HepG2 (cell line): ENCODE data around the gene PYCARD. TPM values are rescaled to one million over a fixed set of nuclear protein-coding genes. Genes with fewer than 3 reads are reported as not detected.

Experiments used
- ATAC-seq: fragments of 200-7000 bp; cut with Tn5 transposase; 3 replicates; pipeline ENCODE4 v1.9.1; 2020; ENCODE audit warnings: mild to moderate bottlenecking, moderate library complexity
- BruUV-seq: library from RNA; stranded (reverse); fragments of 400-500 nt; replicated peaks from 2 replicates; lab custom pipeline; 2021; lab: Mats Ljungman, UMichigan
- CTCF ChIA-PET: fragments of 300-600 bp; formaldehyde crosslinking; extraction: SDS; loops from one replicate; lab custom pipeline; 2021; ENCODE audit warnings: low total read pairs, inconsistent platforms, low intra/inter-chr PET ratio; lab: Yijun Ruan, JAX
- POLR2A ChIA-PET: fragments of 350-600 bp; sonication (Branson Sonifier 250); formaldehyde crosslinking; loops from one replicate; lab custom pipeline; 2020; ENCODE audit warnings: antibody characterized with exemption, inconsistent platforms; lab: Yijun Ruan, JAX
- DNase-seq: peaks from one replicate; pipeline ENCODE4 v3.0.0-alpha.2; 2015; ENCODE audit warnings: low spot score
- FAIRE-seq: peaks from 3 replicates; lab custom pipeline; 2011; peaks lifted over from hg19 to GRCh38; lab: Jason Lieb, UNC
- H2AFZ ChIP-seq: one replicate; pipeline ENCODE4 v1.6.1; 2011; ENCODE audit warnings: low read length, inconsistent platforms
- H3K27ac ChIP-seq: fragments of 300-600 bp; 3 replicates; pipeline ENCODE4 v1.8.0; 2011; ENCODE audit warnings: mixed run types, mild to moderate bottlenecking, mixed read lengths, low read length, inconsistent platforms; ENCODE audit not compliant: insufficient read depth; ENCODE audit errors: extremely low read length
- H3K27me3 ChIP-seq, 2 experiments: fragments of 200-600 bp in 1 of 2; 2 replicates in 1 of 2; 3 replicates in 1 of 2; pipeline versions ENCODE4 v1.6.0 to v1.8.0; 2011; ENCODE audit warnings: low read length in 2 of 2, mild to moderate bottlenecking in 2 of 2, moderate library complexity in 2 of 2, inconsistent platforms in 1 of 2; ENCODE audit not compliant: insufficient read depth in 2 of 2, control insufficient read depth in 1 of 2
- H3K36me3 ChIP-seq, 2 experiments: fragments of 200-600 bp in 1 of 2; replicated peaks in 1 of 2; 2 replicates in 1 of 2; 3 replicates in 1 of 2; pipeline versions ENCODE4 v1.5.1 to v1.8.0; 2011; ENCODE audit warnings: low read length in 2 of 2, inconsistent platforms in 1 of 2; ENCODE audit not compliant: insufficient read depth in 2 of 2, control insufficient read depth in 1 of 2
- H3K4me1 ChIP-seq: 2 replicates; pipeline ENCODE4 v1.5.1; 2012; ENCODE audit warnings: low read length, inconsistent platforms; ENCODE audit not compliant: insufficient read depth
- H3K4me2 ChIP-seq: 2 replicates; pipeline ENCODE4 v1.6.0; 2011; ENCODE audit warnings: low read depth, low read length, inconsistent platforms
- H3K4me3 ChIP-seq, 3 experiments: fragments of 200-600 bp in 1 of 3; sonication (generic), shearing (Covaris generic) in 1 of 3; replicated peaks in 1 of 3; 2 replicates each; pipeline ENCODE4 v1.5.1; 2011 to 2016; ENCODE audit warnings: low read length in 3 of 3, inconsistent platforms in 2 of 3, low read depth in 2 of 3, mild to moderate bottlenecking in 2 of 3, control low read depth in 1 of 3, mixed read lengths in 1 of 3; ENCODE audit not compliant: insufficient read depth in 1 of 3
- H3K79me2 ChIP-seq: one replicate; pipeline ENCODE4 v1.6.1; 2011; ENCODE audit warnings: low read length, inconsistent platforms; ENCODE audit not compliant: insufficient read depth
- H3K9ac ChIP-seq: 2 replicates; pipeline ENCODE4 v1.6.0; 2011; ENCODE audit warnings: mild to moderate bottlenecking, low read depth, low read length, inconsistent platforms; ENCODE audit not compliant: insufficient read depth
- H3K9me3 ChIP-seq: 2 replicates; pipeline ENCODE4 v1.5.1; 2012; ENCODE audit warnings: mild to moderate bottlenecking, low read length
- H4K20me1 ChIP-seq: 2 replicates; pipeline ENCODE4 v1.6.0; 2011; ENCODE audit warnings: inconsistent platforms, mild to moderate bottlenecking, low read length, moderate library complexity; ENCODE audit not compliant: insufficient read depth
- AKAP8 ChIP-seq: sonication (generic); formaldehyde crosslinking; IDR thresholded peaks from 2 replicates; pipeline ENCODE4 v1.5.1; 2020; ENCODE audit warnings: mild to moderate bottlenecking, missing genetic modification reagents
- CBX2 ChIP-seq, 2 experiments: fragments of 200-600 bp in 1 of 2; sonication (generic); formaldehyde crosslinking in 1 of 2; IDR thresholded peaks; 2 replicates each; pipeline versions ENCODE4 v1.7.0 to v1.8.1; 2018 to 2022; ENCODE audit warnings: low read depth in 2 of 2, low read length in 1 of 2, mild to moderate bottlenecking in 1 of 2, missing genetic modification reagents in 1 of 2
- CHD2 ChIP-seq: IDR thresholded peaks from 2 replicates; pipeline ENCODE4 v1.6.1; 2011; ENCODE audit warnings: low read depth, low read length, improper control_type of control experiment
- DNMT1 ChIP-seq: sonication (generic); formaldehyde crosslinking; IDR thresholded peaks from 2 replicates; pipeline ENCODE4 v1.5.1; 2020; ENCODE audit warnings: mild to moderate bottlenecking, missing genetic modification reagents
- FOXC1 ChIP-seq: sonication (generic); formaldehyde crosslinking; IDR thresholded peaks from 2 replicates; pipeline ENCODE4 v1.8.0; 2022; ENCODE audit warnings: mild to moderate bottlenecking, missing genetic modification reagents, borderline replicate concordance
- GATAD1 ChIP-seq: IDR thresholded peaks from 2 replicates; pipeline ENCODE4 v1.6.1; 2016; ENCODE audit warnings: missing genetic modification reagents, missing compliant biosample characterization
- HDAC1 ChIP-seq: sonication (generic); formaldehyde crosslinking; IDR thresholded peaks from 2 replicates; pipeline ENCODE4 v1.5.1; 2020; ENCODE audit warnings: mild to moderate bottlenecking, missing genetic modification reagents
- HNRNPH1 ChIP-seq: fragments of 200-400 bp; formaldehyde crosslinking; optimal IDR thresholded peaks from 2 replicates; pipeline ENCODE3; 2017; ENCODE audit warnings: mild to moderate bottlenecking, low read depth, low read length
- KDM5B ChIP-seq: sonication (generic); formaldehyde crosslinking; IDR thresholded peaks from 2 replicates; pipeline ENCODE4 v1.4.0; 2020; ENCODE audit warnings: missing genetic modification reagents, mild to moderate bottlenecking, borderline replicate concordance
- KMT2B ChIP-seq: IDR thresholded peaks from 2 replicates; pipeline ENCODE4 v1.6.1; 2016; ENCODE audit warnings: missing genetic modification reagents, missing compliant biosample characterization
- RFXAP ChIP-seq: sonication (generic); formaldehyde crosslinking; IDR thresholded peaks from 2 replicates; pipeline ENCODE4 v1.4.0; 2020; ENCODE audit warnings: missing genetic modification reagents, borderline replicate concordance
- SMAD1 ChIP-seq: sonication (generic); formaldehyde crosslinking; IDR thresholded peaks from 2 replicates; pipeline ENCODE4 v1.4.0; 2020; ENCODE audit warnings: missing genetic modification reagents, low read depth, mild to moderate bottlenecking, borderline replicate concordance
- STAG1 ChIP-seq: sonication (generic); formaldehyde crosslinking; IDR thresholded peaks from 2 replicates; pipeline ENCODE4 v1.4.0; 2020; ENCODE audit warnings: missing genetic modification reagents
- TOPORS ChIP-seq: sonication (generic); formaldehyde crosslinking; IDR thresholded peaks from 2 replicates; pipeline ENCODE4 v1.8.0; 2023; ENCODE audit warnings: mild to moderate bottlenecking, missing genetic modification reagents
- ZFX ChIP-seq: sonication (generic); formaldehyde crosslinking; IDR thresholded peaks from 2 replicates; pipeline ENCODE4 v1.4.0; 2020; ENCODE audit warnings: mild to moderate bottlenecking, low read depth, missing genetic modification reagents, moderate library complexity
- ZNF646 ChIP-seq: sonication (generic); formaldehyde crosslinking; IDR thresholded peaks from 2 replicates; pipeline ENCODE4 v1.9.0; 2021; ENCODE audit warnings: mild to moderate bottlenecking, missing genetic modification reagents
- ZNF891 ChIP-seq: sonication (generic); formaldehyde crosslinking; IDR thresholded peaks from 2 replicates; pipeline ENCODE4 v1.5.0; 2020; ENCODE audit warnings: mild to moderate bottlenecking, missing genetic modification reagents
- WGBS: methylation state at CpG from one replicate; pipeline ENCODE4 v1.1.6; 2017; ENCODE audit warnings: low lambda C conversion rate; 5-methylcytosine and 5-hydroxymethylcytosine counted together
- in situ Hi-C: cut with HindIII; loops from 2 replicates; pipeline ENCODE4 v1.10.0; 2017; ENCODE audit warnings: low pct_unique_long_range_greater_than_20kb; ENCODE audit not compliant: extremely low pct_ligation_motif_present
- intact Hi-C: fragments of 100-400 bp; cut with micrococcal nuclease; formaldehyde crosslinking; loops from one replicate; pipeline ENCODE4 v1.10.0; 2022; ENCODE audit not compliant: unreplicated experiment
- polyA plus RNA-seq, 8 experiments: library from polyadenylated mRNA; depleted of rRNA in 3 of 8; stranded (reverse) in 7 of 8; unstranded in 1 of 8; fragments of >200 nt; fragmentation: Illumina TruSeq in 4 of 8; extraction: Trizol in 4 of 8; gene quantifications; 2 replicates each; pipeline versions ENCODE4 v1.2.1 to v1.2.3, GENCODE V29; 2011 to 2016; ENCODE audit warnings: low read depth in 4 of 8, missing spikeins in 1 of 8, mixed read lengths in 1 of 8; ENCODE audit not compliant: insufficient read depth in 1 of 8
- total RNA-seq, 5 experiments: library from RNA; depleted of rRNA; stranded (reverse); fragments of >200 nt; fragmentation: Illumina TruSeq; extraction: Trizol; gene quantifications; 2 replicates each; pipeline ENCODE4 v1.2.3, GENCODE V29; 2016; ENCODE audit warnings: low read depth in 1 of 5

PYCARD gene
- total and polyA plus RNA-seq, 2 of the 13 experiments (the other 11 are each of a cell fraction or from before 2014, with no cell fraction given) = 4.8 to 9.2 TPM

GRCh38 chr16:31201582-31202413 is 762 bp downstream of the PYCARD start:
- no peaks in the 10 kb centered on the region for H3K79me2 ChIP-seq
- 20% methylated on average over 21 of the region's 35 CpGs for WGBS
- peaks cover 0 to 28% of the 10 kb centered on the region in 2 experiments; a peak in 4 of 5 replicates for H3K27me3 ChIP-seq
- H3K4me1 ChIP-seq = peaks cover 48% of the 10 kb centered on the region
- in situ Hi-C loops = loop anchor here (25.0 kb wide), 2 partner anchors 236 to 661 kb away; partner anchors contain the start of genes COX6A2, ZNF267 and ZNF843
- H3K36me3 ChIP-seq = no peaks in the 10 kb centered on the region
- no peaks in the 10 kb centered on the region for H3K9me3 ChIP-seq
- H3K4me2 ChIP-seq = peak overlapping the region; percentile 92
- no TSS peak for BruUV-seq
- FAIRE-seq = no peak
- H4K20me1 ChIP-seq = no peaks in the 10 kb centered on the region; the same call in 1 of the 2 replicates
- DNase-seq = no peak
- H3K4me3 ChIP-seq = peak overlapping the region; percentile 61 to 77 (median 61)
- no peak overlapping the region for H3K27ac ChIP-seq
- H3K9ac ChIP-seq = peak overlapping the region; percentile 54
- peak; percentile 59 for ATAC-seq
- ChIA-PET CTCF (no interaction called here), POLR2A (interaction anchor here (0.7 to 2.9 kb wide), 11 partner anchors 9 to 258 kb away, joined by 3 to 34 read pairs (median 4); partner anchors contain the start of genes FUS and KAT8)
- intact Hi-C loops = loop anchor here (5.0 kb wide), 1 partner anchor 241 kb away; the partner anchor contains the start of gene ZNF843
- no peak overlapping the region for H2AFZ ChIP-seq
- TF ChIP-seq HDAC1 (CRISPR knock-in tag) (peak; percentile 26; the same call in 1 of the 2 replicates), CBX2 (IDR thresholded peaks at IDR 0.05; ENCODE audit: low read depth, low read length) (no peak), CBX2 (CRISPR knock-in tag; IDR thresholded peaks at IDR 0.05; ENCODE audit: low read depth) (peak; percentile 18; the same call in 1 of the 2 replicates), FOXC1 (CRISPR knock-in tag) (peak; percentile 44; the same call in 1 of the 2 replicates), GATAD1 (CRISPR knock-in tag) (peak; percentile 7; the same call in 1 of the 2 replicates), AKAP8 (CRISPR knock-in tag) (peak; percentile 88), HNRNPH1 (peak; percentile 5), ZNF891 (CRISPR knock-in tag) (peak; percentile 15; the same call in 1 of the 2 replicates), DNMT1 (CRISPR knock-in tag) (peak; percentile 17; the same call in 1 of the 2 replicates), KMT2B (0 out of 2 replicates have a peak, but pooled peaks have one; percentile 12), ZFX (CRISPR knock-in tag) (peak; percentile 83), KDM5B (CRISPR knock-in tag) (peak; percentile 64), TOPORS (peak; percentile 67; the same call in 1 of the 2 replicates), RFXAP (0 out of 2 replicates have a peak, but pooled peaks have one; percentile 21), SMAD1 (CRISPR knock-in tag) (0 out of 2 replicates have a peak, but pooled peaks have one; percentile 20), CHD2 (peak; percentile 83), STAG1 (CRISPR knock-in tag) (no peak), ZNF646 (0 out of 2 replicates have a peak, but pooled peaks have one; percentile 58)
